A549 treated with AZD2906 at 1 μM for 4 hours (cell line): ENCODE results near the gene CPA4. TPM values are rescaled to one million over a fixed set of nuclear protein-coding genes. Genes with fewer than 3 reads are reported as not detected.

ENCODE experiments used
- total RNA-seq: library from RNA; stranded (reverse); fragments of 200-300 nt; extraction: Qiagen RNA extraction; gene quantifications from 5 replicates; pipeline ENCODE4 v1.2.3, GENCODE V29; 2022

CPA4 gene, protein sequence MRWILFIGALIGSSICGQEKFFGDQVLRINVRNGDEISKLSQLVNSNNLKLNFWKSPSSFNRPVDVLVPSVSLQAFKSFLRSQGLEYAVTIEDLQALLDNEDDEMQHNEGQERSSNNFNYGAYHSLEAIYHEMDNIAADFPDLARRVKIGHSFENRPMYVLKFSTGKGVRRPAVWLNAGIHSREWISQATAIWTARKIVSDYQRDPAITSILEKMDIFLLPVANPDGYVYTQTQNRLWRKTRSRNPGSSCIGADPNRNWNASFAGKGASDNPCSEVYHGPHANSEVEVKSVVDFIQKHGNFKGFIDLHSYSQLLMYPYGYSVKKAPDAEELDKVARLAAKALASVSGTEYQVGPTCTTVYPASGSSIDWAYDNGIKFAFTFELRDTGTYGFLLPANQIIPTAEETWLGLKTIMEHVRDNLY
- total RNA-seq, result 2.9 to 5.1 TPM (median 3.6 TPM) in 5 replicates

DNA sequence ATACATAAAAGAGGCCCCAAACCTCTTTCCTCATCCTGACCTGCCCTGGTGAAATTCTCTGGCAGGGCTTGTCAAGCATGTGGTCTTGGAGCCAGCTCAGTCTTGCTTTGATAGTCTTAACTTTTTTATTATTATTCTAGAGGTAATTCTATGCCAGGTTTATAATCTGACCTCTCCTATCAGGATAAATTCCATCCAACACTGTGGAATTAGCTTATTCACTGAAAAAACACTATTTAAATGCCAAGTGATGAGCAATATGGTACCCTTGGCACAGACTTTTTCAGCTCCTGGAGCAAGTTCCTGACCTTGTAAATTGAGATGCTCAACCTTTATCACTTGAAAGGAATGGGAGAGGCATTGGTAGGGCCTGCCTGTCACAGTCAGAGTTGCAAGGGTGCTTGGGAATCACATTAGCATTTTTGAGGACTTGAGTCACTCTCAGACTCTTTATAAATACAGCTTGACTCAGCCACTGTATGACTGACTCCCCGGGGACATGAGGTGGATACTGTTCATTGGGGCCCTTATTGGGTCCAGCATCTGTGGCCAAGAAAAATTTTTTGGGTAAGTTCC lies at the start of gene CPA4:
Gene CPA4 (plus strand): TSS at position 480 of the 576 bp plus-strand sequence. CDS start 20 bp downstream, at position 500.

DNA sequence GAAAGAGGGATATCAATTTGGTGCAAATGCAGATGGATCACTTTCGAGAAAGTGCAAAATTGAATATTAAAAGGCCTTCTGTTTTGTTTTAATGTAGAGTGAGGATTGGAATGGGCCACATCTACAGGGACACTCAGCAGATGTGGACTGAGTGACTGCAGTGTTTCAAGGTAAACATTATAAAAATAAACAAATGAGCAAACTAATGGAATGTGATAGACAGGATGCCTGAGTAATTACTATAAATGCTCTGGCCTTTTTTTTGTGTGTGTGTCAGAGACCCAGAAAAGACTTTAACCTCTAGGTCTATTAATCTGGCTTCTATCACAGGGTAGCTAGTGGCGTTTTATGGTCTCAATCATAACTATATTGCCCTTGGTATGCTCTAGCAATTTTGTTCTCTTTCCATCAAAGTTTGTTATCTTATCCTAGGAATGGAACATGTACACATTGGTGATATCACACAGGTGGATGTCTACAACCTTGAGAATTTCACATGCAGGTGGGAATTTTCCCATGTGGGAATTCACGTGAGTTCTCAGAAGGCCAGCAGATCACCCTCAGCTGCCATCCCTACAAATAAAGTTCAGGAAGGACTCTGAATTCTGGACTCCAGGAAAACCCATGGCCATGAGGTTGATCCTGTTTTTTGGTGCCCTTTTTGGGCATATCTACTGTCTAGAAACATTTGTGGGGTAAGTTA lies 26.6 kb upstream of the CPA4 start, which contains the start of gene CPA2:
Gene CPA2 (plus strand): TSS at position 606 of the 703 bp plus-strand sequence. CDS start 19 bp downstream, at position 625.

DNA sequence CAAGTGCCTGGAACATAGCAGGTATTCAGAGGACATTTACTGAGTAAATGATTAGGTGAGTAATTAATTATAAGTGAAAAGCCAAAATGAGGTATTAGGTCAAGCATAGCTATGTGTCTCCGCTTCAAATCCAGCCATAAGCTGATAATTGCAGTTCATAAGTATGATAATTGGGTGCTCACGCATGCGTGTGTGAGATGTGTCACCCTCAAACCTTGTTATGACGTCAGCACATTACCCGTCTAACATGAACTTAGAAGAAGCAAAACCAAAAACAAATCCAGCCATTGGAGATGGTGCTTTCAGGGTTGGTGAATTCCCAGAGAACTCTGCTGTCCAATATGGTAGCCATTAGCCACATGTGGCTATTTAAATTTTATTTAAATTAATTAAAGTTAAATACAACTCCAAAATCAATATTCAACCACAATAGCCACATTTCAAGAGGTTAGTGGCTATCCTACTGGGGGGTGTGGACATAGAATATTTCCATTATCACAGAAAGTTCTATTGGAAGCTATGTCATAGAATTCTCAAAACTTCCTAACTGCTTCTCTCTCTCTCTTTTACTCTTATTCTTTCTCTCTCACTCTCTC lies 51.4 kb downstream of the CPA4 start, which contains the start of gene CPA5:
Gene CPA5 (plus strand): TSS at position 546 of the 596 bp plus-strand sequence. CDS start 1,670 bp downstream, outside the sequence.

Other genes starting within 250 kb of the CPA4 start
- gene ZC3HC1, start 241.8 kb upstream of the CPA4 start, total RNA-seq, result 22.6 to 25.3 TPM (median 24.5 TPM) in 5 replicates
- gene KLHDC10, start 222.6 kb upstream of the CPA4 start, total RNA-seq, result 9.5 to 13.7 TPM (median 13.0 TPM) in 5 replicates
- gene TMEM209, start 87.8 kb upstream of the CPA4 start, total RNA-seq, result 12.0 to 17.1 TPM (median 13.9 TPM) in 5 replicates
- gene SSMEM1, start 85.3 kb upstream of the CPA4 start, total RNA-seq, result 0.14 TPM in 1 of 5 replicates, not detected in the others
- gene CPA2, start 26.3 kb upstream of the CPA4 start, total RNA-seq, result 0.05 to 0.33 TPM (median 0.11 TPM) in 3 of 5 replicates, not detected in the others
- not detected in 5 replicates for gene CPA5, start 51.7 kb downstream of the CPA4 start, total RNA-seq
- gene CPA1, start 87.3 kb downstream of the CPA4 start, total RNA-seq, result not detected in 5 replicates
- 11.2 to 12.4 TPM (median 11.7 TPM) in 5 replicates for gene CEP41, start 147.9 kb downstream of the CPA4 start, total RNA-seq
- gene MEST, start 198.9 kb downstream of the CPA4 start, total RNA-seq, result 32.9 to 39.0 TPM (median 38.2 TPM) in 5 replicates